ENCODE data around the gene AURKAIP1. TPM values are rescaled to one million over a fixed set of nuclear protein-coding genes. Genes with fewer than 3 reads are reported as not detected.
A peak's percentile ranks its signal among the peaks of the same experiment; 100 is the strongest.

Gene AURKAIP1
- total RNA-seq, 4 donors from 2014 or later = 55.8 to 106 (median 86.1) TPM

GRCh38 chr1:1356166-1356795 is 18.7 kb downstream of the AURKAIP1 start:
- Histone ChIP-seq H3K27me3 (peaks cover 26% of the 10 kb centered on the region), H3K4me1 (peaks cover 92% of the 10 kb centered on the region), H3K36me3 (no peaks in the 10 kb centered on the region), H3K9me3 (no peaks in the 10 kb centered on the region), H3K27ac (peak overlapping the region; percentile 88), H3K4me3 (peak overlapping the region; percentile 48)
- no peak for TF ChIP-seq POLR2A (IDR thresholded peaks at IDR 0.05)
- no peak for TF ChIP-seq CTCF (IDR thresholded peaks at IDR 0.05)
- TF ChIP-seq POLR2AphosphoS5 (IDR thresholded peaks at IDR 0.05) = no peak
- no peak for TF ChIP-seq EP300 (IDR thresholded peaks at IDR 0.05)
- 22% methylated on average over 6 of the region's 8 CpGs for WGBS
- DNase-seq (ENCODE audit: low spot score in 2 of 2) = no peak

- peaks cover 84% of the 10 kb centered on the region for H3K4me1 ChIP-seq
- no CpG with 5 or more reads among the region's 52 CpGs for WGBS
- peak overlapping the region; percentile 30 for H3K27ac ChIP-seq
- DNase-seq (ENCODE audit: low spot score in 2 of 2) = no peak
- H3K4me3 ChIP-seq = peak overlapping the region; percentile 48
- TF ChIP-seq CTCF (IDR thresholded peaks at IDR 0.05) (no peak), POLR2AphosphoS5 (IDR thresholded peaks at IDR 0.05) (no peak), POLR2A (IDR thresholded peaks at IDR 0.05) (no peak), EP300 (IDR thresholded peaks at IDR 0.05) (no peak)
- no peaks in the 10 kb centered on the region for H3K9me3 ChIP-seq
- no peaks in the 10 kb centered on the region for H3K36me3 ChIP-seq
- peaks cover 26% of the 10 kb centered on the region for H3K27me3 ChIP-seq
Observed at GRCh38 chr1:1355416-1355815, 19.6 kb downstream of the AURKAIP1 start.

- Histone ChIP-seq H3K27ac (no peak overlapping the region), H3K27me3 (peaks cover 26% of the 10 kb centered on the region), H3K36me3 (no peaks in the 10 kb centered on the region), H3K4me1 (peaks cover 76% of the 10 kb centered on the region), H3K4me3 (peak overlapping the region; percentile 48), H3K9me3 (no peaks in the 10 kb centered on the region)
- 68% methylated on average over 14 of the region's 116 CpGs for WGBS
- no peak for DNase-seq (ENCODE audit: low spot score in 2 of 2)
- TF ChIP-seq POLR2AphosphoS5 (IDR thresholded peaks at IDR 0.05) = no peak
- no peak for TF ChIP-seq POLR2A (IDR thresholded peaks at IDR 0.05)
- no peak for TF ChIP-seq EP300 (IDR thresholded peaks at IDR 0.05)
- TF ChIP-seq CTCF (IDR thresholded peaks at IDR 0.05) = no peak
Observed at GRCh38 chr1:1354271-1355247, 20.4 kb downstream of the AURKAIP1 start.

GRCh38 chr1:1353389-1354151 is 21.4 kb downstream of the AURKAIP1 start:
- TF ChIP-seq EP300 (IDR thresholded peaks at IDR 0.05) (no peak), POLR2AphosphoS5 (IDR thresholded peaks at IDR 0.05) (no peak), CTCF (IDR thresholded peaks at IDR 0.05) (no peak), POLR2A (IDR thresholded peaks at IDR 0.05) (no peak)
- H3K4me1 ChIP-seq = peaks cover 68% of the 10 kb centered on the region
- 41% methylated on average over 12 of the region's 28 CpGs for WGBS
- no peak for DNase-seq (ENCODE audit: low spot score in 2 of 2)
- no peak overlapping the region for H3K4me3 ChIP-seq
- peaks cover 26% of the 10 kb centered on the region for H3K27me3 ChIP-seq
- H3K9me3 ChIP-seq = no peaks in the 10 kb centered on the region
- H3K36me3 ChIP-seq = no peaks in the 10 kb centered on the region
- H3K27ac ChIP-seq = no peak overlapping the region

Data from suprapubic skin (tissue), 4 donors.